ENCODE results near the gene PACRGL.

GRCh38 chr4:20752641-20753040 lies 52.4 kb downstream of the PACRGL start:
- TF ChIP-seq JUNB (IDR thresholded peaks at IDR 0.05) (no peak), POLR2A (IDR thresholded peaks at IDR 0.05; ENCODE audit: low read depth, low read length) (no peak), CTCF (IDR thresholded peaks at IDR 0.05 in 2 of 3, conservative IDR thresholded peaks at IDR 0.05 in 1 of 3; ENCODE audit: control insufficient read depth in 2 of 3, extremely low read depth in 1 of 3, insufficient read depth in 1 of 3, low read depth in 3 of 3, low read length in 3 of 3) (no peak), CEBPB (IDR thresholded peaks at IDR 0.05; ENCODE audit: borderline replicate concordance in 1 of 2, low read depth in 2 of 2, low read length in 2 of 2) (no peak), KDM1A (IDR thresholded peaks at IDR 0.05; ENCODE audit: borderline replicate concordance) (no peak), PAX8 (IDR thresholded peaks at IDR 0.05) (no peak), ZNF207 (IDR thresholded peaks at IDR 0.05; ENCODE audit: borderline replicate concordance) (no peak), ZBTB11 (CRISPR knock-in tag; IDR thresholded peaks at IDR 0.05) (no peak)
